ENCODE measurements around the gene POLA1. TPM values are rescaled to one million over a fixed set of nuclear protein-coding genes. Genes with fewer than 3 reads are reported as not detected.
"Not testable (repeated sequence)": the region's sequence is repeated elsewhere in the genome, so short reads cannot be mapped to it uniquely, and the experiment has no call there.

The POLA1 gene
- total RNA-seq, 1 donor from 2014 or later, result 8.7 TPM

GRCh38 chrX:24775891-24776290 lies 82.2 kb downstream of the POLA1 start:
- no peak for DNase-seq (ENCODE audit: low spot score)
- intact Hi-C loops (cut with DNase I), result no loop called here

GRCh38 chrX:24777660-24778059 lies 83.9 kb downstream of the POLA1 start:
- intact Hi-C loops (cut with DNase I), result no loop called here
- DNase-seq (ENCODE audit: low spot score), result no peak

GRCh38 chrX:24782011-24782410 lies 88.3 kb downstream of the POLA1 start:
- DNase-seq (ENCODE audit: low spot score), result no peak
- intact Hi-C loops (cut with DNase I), result no loop called here

GRCh38 chrX:24789047-24789446 lies 95.3 kb downstream of the POLA1 start:
- intact Hi-C loops (cut with DNase I), result no loop called here
- no peak for DNase-seq (ENCODE audit: low spot score)

GRCh38 chrX:24790166-24790565 lies 96.4 kb downstream of the POLA1 start:
- intact Hi-C loops (cut with DNase I), result no loop called here

GRCh38 chrX:24796204-24796603 lies 102.5 kb downstream of the POLA1 start:
- DNase-seq (ENCODE audit: low spot score), result no peak
- intact Hi-C loops (cut with DNase I), result no loop called here

More at GRCh38 chrX:24790166-24790565, 96.4 kb downstream of the POLA1 start:
- no peak for DNase-seq (ENCODE audit: low spot score)

- intact Hi-C loops (cut with DNase I), result no loop called here
- DNase-seq (ENCODE audit: low spot score), result no peak
Observed at GRCh38 chrX:24799078-24799477, 105.4 kb downstream of the POLA1 start.

GRCh38 chrX:24799565-24799964 lies 105.8 kb downstream of the POLA1 start:
- no peak for DNase-seq (ENCODE audit: low spot score)
- intact Hi-C loops (cut with DNase I), result no loop called here

- intact Hi-C loops (cut with DNase I), result no loop called here
- no peak for DNase-seq (ENCODE audit: low spot score)
Observed at GRCh38 chrX:24805201-24805600, 111.5 kb downstream of the POLA1 start.

- DNase-seq (ENCODE audit: low spot score); intact Hi-C loops (cut with DNase I): not testable (repeated sequence)
Observed at GRCh38 chrX:24819807-24820206, 126.1 kb downstream of the POLA1 start.

- DNase-seq (ENCODE audit: low spot score), result no peak
- intact Hi-C loops (cut with DNase I), result no loop called here
Observed at GRCh38 chrX:24828147-24828546, 134.4 kb downstream of the POLA1 start.

GRCh38 chrX:24828600-24828999 lies 134.9 kb downstream of the POLA1 start:
- intact Hi-C loops (cut with DNase I), result no loop called here

GRCh38 chrX:24833695-24834094 lies 140.0 kb downstream of the POLA1 start:
- intact Hi-C loops (cut with DNase I), result no loop called here
- DNase-seq (ENCODE audit: low spot score), result no peak

More at GRCh38 chrX:24828600-24828999, 134.9 kb downstream of the POLA1 start:
- DNase-seq (ENCODE audit: low spot score), result no peak

- DNase-seq (ENCODE audit: low spot score), result no peak
- intact Hi-C loops (cut with DNase I), result no loop called here
Observed at GRCh38 chrX:24837966-24838365, 144.2 kb downstream of the POLA1 start.

- no peak for DNase-seq (ENCODE audit: low spot score)
- intact Hi-C loops (cut with DNase I), result no loop called here
Observed at GRCh38 chrX:24838629-24839028, 144.9 kb downstream of the POLA1 start.

- no peak for DNase-seq (ENCODE audit: low spot score)
- intact Hi-C loops (cut with DNase I), result no loop called here
Observed at GRCh38 chrX:24839331-24839730, 145.6 kb downstream of the POLA1 start.

GRCh38 chrX:24842486-24842885 lies 148.8 kb downstream of the POLA1 start:
- no peak for DNase-seq (ENCODE audit: low spot score)
- intact Hi-C loops (cut with DNase I), result loop anchor here (10.0 kb wide), 1 partner anchor 302 kb away; no protein-coding TSS in a partner anchor

- DNase-seq (ENCODE audit: low spot score), result no peak
- intact Hi-C loops (cut with DNase I), result loop anchor here (10.0 kb wide), 1 partner anchor 298 kb away; no protein-coding TSS in a partner anchor
Observed at GRCh38 chrX:24846550-24847150, 152.9 kb downstream of the POLA1 start.

- no peak for DNase-seq (ENCODE audit: low spot score)
Observed at GRCh38 chrX:24851289-24851688, 157.6 kb downstream of the POLA1 start.

GRCh38 chrX:24851780-24852179 lies 158.1 kb downstream of the POLA1 start:
- intact Hi-C loops (cut with DNase I), result no loop called here
- no peak for DNase-seq (ENCODE audit: low spot score)

More at GRCh38 chrX:24851289-24851688, 157.6 kb downstream of the POLA1 start:
- intact Hi-C loops (cut with DNase I), result no loop called here

- no peak for DNase-seq (ENCODE audit: low spot score)
- intact Hi-C loops (cut with DNase I), result no loop called here
Observed at GRCh38 chrX:24858004-24858746, 164.5 kb downstream of the POLA1 start.

Measured in cardiac septum (tissue), 1 donor.